ENCODE data around the gene C6orf118.
A peak's percentile ranks its signal among the peaks of the same experiment; 100 is the strongest.

C6orf118 gene

GRCh38 chr6:165266621-165267020 lies 42.8 kb downstream of the C6orf118 start:
- DNase-seq (ENCODE audit: extremely low read depth, insufficient read length) = no peak
- TF ChIP-seq CTCF (IDR thresholded peaks at IDR 0.05; ENCODE audit: insufficient read depth, low read length, poor library complexity, severe bottlenecking) = no peak
- H3K4me3 ChIP-seq (replicated peaks; ENCODE audit: low read depth, low read length) = no peak overlapping the region

GRCh38 chr6:165266191-165266590 lies 43.2 kb downstream of the C6orf118 start:
- no peak for TF ChIP-seq CTCF (IDR thresholded peaks at IDR 0.05; ENCODE audit: insufficient read depth, low read length, poor library complexity, severe bottlenecking)
- H3K4me3 ChIP-seq (replicated peaks; ENCODE audit: low read depth, low read length) = no peak overlapping the region

More at GRCh38 chr6:165266621-165267020, 42.8 kb downstream of the C6orf118 start:
- Histone ChIP-seq H3K36me3 (ENCODE audit: control insufficient read depth, insufficient read depth, low read length) (no peaks in the 10 kb centered on the region), H3K27me3 (replicated peaks; ENCODE audit: control insufficient read depth, insufficient read depth, low read length) (no peaks in the 10 kb centered on the region)

GRCh38 chr6:165260462-165260861 lies 48.9 kb downstream of the C6orf118 start:
- Histone ChIP-seq H3K27me3 (replicated peaks; ENCODE audit: control insufficient read depth, insufficient read depth, low read length) (no peaks in the 10 kb centered on the region), H3K36me3 (ENCODE audit: control insufficient read depth, insufficient read depth, low read length) (no peaks in the 10 kb centered on the region), H3K4me3 (replicated peaks; ENCODE audit: low read depth, low read length) (no peak overlapping the region)
- no peak for TF ChIP-seq CTCF (IDR thresholded peaks at IDR 0.05; ENCODE audit: insufficient read depth, low read length, poor library complexity, severe bottlenecking)
- DNase-seq (ENCODE audit: extremely low read depth, insufficient read length) = no peak

More at GRCh38 chr6:165266191-165266590, 43.2 kb downstream of the C6orf118 start:
- no peak for DNase-seq (ENCODE audit: extremely low read depth, insufficient read length)
- Histone ChIP-seq H3K27me3 (replicated peaks; ENCODE audit: control insufficient read depth, insufficient read depth, low read length) (no peaks in the 10 kb centered on the region), H3K36me3 (ENCODE audit: control insufficient read depth, insufficient read depth, low read length) (no peaks in the 10 kb centered on the region)

- H3K4me3 ChIP-seq (replicated peaks; ENCODE audit: low read depth, low read length) = no peak overlapping the region
- no peak for TF ChIP-seq CTCF (IDR thresholded peaks at IDR 0.05; ENCODE audit: insufficient read depth, low read length, poor library complexity, severe bottlenecking)
- no peaks in the 10 kb centered on the region for H3K27me3 ChIP-seq (replicated peaks; ENCODE audit: control insufficient read depth, insufficient read depth, low read length)
- H3K36me3 ChIP-seq (ENCODE audit: control insufficient read depth, insufficient read depth, low read length) = no peaks in the 10 kb centered on the region
- no peak for DNase-seq (ENCODE audit: extremely low read depth, insufficient read length)
These were observed 59.6 kb downstream of the C6orf118 start for GRCh38 chr6:165249808-165250207.

GRCh38 chr6:165245701-165246100 lies 63.7 kb downstream of the C6orf118 start:
- H3K36me3 ChIP-seq (ENCODE audit: control insufficient read depth, insufficient read depth, low read length) = no peaks in the 10 kb centered on the region
- no peak for DNase-seq (ENCODE audit: extremely low read depth, insufficient read length)
- no peak overlapping the region for H3K4me3 ChIP-seq (replicated peaks; ENCODE audit: low read depth, low read length)
- H3K27me3 ChIP-seq (replicated peaks; ENCODE audit: control insufficient read depth, insufficient read depth, low read length) = no peaks in the 10 kb centered on the region
- no peak for TF ChIP-seq CTCF (IDR thresholded peaks at IDR 0.05; ENCODE audit: insufficient read depth, low read length, poor library complexity, severe bottlenecking)

GRCh38 chr6:165245287-165245686 lies 64.1 kb downstream of the C6orf118 start:
- peak; percentile 23 for TF ChIP-seq CTCF (IDR thresholded peaks at IDR 0.05; ENCODE audit: insufficient read depth, low read length, poor library complexity, severe bottlenecking)
- H3K36me3 ChIP-seq (ENCODE audit: control insufficient read depth, insufficient read depth, low read length) = no peaks in the 10 kb centered on the region
- no peak for DNase-seq (ENCODE audit: extremely low read depth, insufficient read length)
- H3K4me3 ChIP-seq (replicated peaks; ENCODE audit: low read depth, low read length) = no peak overlapping the region
- no peaks in the 10 kb centered on the region for H3K27me3 ChIP-seq (replicated peaks; ENCODE audit: control insufficient read depth, insufficient read depth, low read length)

Measured in GM06990 (cell line).